Stimulated activated CD8-positive, alpha-beta memory T cell treated with anti-CD3 and anti-CD28 coated beads, Interleukin-12 subunit alpha, Interleukin-12 subunit beta, amount 100 ng/mL, for 1 hour (primary cell): Measurements from ENCODE around the gene NAALADL2.
"Not testable (repeated sequence)": the region's sequence is repeated elsewhere in the genome, so short reads cannot be mapped to it uniquely, and the experiment has no call there.

Experiments used
- DNase-seq: peaks from one replicate; pipeline ENCODE4 v3.0.0-alpha.2; 2020; ENCODE audit warnings: low read depth

The NAALADL2 gene

DNA sequence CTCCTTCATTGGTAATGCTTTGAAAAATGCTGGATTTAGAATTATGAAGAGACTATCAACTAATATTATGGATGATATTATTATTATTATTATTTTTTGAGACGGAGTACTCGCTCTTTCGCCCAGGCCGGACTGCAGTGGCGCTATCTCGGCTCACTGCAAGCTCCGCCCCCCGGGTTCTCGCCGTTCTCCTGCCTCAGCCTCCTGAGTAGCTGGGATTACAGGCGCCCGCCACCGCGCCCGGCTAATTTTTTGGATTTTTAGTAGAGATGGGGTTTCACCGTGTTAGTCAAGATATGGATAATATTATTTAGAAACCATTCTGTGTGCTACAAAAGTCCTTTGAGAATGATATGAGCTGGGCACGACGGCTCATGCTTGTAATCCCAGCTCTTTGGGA lies 512.1 kb downstream of the NAALADL2 start:
- DNase-seq: not testable (repeated sequence)

DNA sequence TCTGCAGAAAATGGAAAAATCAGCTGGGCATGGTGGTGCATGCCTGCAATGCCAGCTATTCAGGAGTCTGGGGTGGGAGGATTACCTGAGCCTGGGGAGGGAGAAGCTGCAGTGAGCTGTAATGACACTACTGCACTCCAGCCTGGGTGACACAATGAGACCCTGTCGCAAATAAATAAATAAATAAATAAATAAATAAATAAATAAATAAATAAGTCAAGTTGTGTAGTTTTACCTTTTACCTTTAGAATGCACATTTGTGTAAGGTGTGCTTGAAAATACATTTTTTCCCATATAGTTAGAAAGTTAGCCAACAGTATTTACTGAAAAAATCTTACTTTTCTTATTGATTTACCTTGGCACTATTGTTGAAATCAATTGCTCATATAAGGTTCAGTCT lies 515.6 kb downstream of the NAALADL2 start:
- no peak for DNase-seq

DNA sequence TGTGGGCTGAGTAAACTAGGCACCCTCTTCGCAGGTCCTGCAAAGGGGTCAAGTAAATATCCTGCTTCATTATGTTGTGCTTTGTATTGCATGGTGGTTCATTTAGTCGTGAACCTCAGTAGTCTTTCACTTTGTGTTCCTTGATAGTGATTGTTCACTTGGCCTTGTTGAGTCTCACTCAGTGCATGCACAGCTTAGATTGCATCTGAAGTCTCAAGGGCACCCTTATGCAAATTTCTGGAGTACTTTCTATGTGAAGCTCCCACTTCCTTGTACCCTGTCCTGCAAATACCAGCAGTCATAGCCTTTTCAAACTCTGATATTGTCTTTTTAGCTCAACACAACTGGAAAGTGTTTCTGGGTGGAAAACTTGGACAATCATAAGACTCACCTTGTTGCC lies 519.2 kb downstream of the NAALADL2 start:
- DNase-seq: no peak

DNA sequence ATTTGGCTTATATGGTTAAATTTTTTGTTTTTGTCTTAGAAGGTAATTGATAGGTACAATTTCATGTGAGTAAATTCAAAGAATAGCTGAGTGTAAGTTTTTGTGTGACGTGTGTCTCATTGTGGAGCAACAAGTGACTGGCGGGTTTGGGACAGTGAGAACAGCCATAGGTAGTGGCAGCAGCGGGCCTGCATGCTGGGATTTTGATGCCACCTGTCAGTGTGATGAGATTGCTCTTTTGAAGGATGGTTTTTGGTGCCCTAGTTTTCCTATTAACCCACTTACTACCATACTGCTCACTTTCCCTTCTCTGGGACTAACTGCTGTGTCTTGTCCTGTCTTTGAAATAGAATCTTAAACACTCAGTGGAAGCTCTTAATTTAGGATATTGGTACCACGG lies 522.6 kb downstream of the NAALADL2 start:
- DNase-seq: no peak

DNA sequence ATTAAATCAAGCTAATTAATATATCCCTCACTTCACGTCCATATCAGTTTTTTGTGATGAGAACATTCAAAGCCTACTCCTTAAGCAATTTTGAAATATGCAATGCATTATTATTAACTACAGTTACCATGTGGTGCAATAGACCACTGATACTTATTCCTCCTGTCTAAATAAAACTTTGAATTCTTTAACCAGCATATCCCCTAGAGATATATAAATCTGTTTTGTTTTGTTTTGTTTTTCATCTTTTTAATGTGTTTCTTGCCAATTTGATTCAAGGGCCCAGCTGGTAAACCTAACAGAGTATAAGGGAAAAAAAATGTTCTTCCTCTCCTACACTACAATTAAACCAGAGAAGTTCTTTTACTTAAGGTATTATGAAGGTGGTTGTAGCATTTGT lies 524.2 kb downstream of the NAALADL2 start:
- no peak for DNase-seq

DNA sequence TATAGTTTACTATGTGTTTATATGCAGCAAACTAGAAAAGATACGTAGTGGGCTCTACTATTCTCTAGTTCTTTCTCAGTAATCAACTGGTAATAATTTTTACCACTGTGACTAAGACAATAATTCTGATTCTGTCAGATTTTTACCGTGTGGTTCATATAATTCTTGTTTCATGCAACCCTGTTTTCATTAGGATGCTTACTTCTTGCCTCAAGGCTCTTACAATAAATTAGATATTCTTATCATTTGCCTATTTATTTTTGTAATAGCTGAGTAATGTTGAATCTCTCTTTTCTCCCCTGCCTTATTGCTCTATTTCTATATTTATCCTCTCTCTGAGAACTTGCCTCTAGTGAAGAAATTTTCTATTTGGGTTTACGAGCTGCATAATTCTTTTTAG lies 524.7 kb downstream of the NAALADL2 start:
- no peak for DNase-seq

DNA sequence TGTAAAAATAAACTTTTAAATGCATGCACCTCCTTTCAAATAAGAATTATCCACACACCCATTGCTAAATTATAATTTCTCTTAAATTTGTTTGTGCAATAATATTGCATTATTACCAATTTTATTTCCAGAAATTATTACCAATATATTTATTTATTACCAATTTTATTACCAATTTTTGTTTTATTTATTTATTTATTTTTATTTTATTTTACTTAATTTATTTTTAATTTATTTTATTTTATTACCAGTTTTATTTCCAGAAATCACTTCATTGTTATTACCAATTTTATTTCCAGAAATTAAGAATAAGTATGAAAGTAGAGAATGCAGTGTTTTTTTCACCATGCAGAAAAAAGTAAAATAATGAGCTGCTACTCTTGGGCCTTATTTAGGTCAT lies 525.4 kb downstream of the NAALADL2 start:
- DNase-seq: no peak

DNA sequence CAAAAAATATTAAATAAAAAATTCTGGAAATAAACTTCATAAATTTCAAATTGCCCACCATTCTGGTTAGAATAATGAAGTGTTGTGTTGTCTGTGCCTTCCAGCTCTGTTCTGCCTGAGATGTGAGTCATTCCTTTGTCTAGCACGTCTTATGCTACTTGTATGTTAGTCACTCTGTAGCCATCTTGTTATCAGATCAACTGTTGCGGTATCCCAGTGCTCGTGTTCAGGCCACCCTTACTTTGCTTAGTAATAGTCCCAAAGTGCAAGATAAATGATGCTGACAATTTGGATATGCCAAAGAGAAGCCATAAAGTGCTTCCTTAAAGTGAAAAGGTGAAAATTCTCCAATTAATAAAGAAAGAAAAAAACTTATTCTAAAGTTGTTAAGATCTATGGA lies 527.5 kb downstream of the NAALADL2 start:
- no peak for DNase-seq

DNA sequence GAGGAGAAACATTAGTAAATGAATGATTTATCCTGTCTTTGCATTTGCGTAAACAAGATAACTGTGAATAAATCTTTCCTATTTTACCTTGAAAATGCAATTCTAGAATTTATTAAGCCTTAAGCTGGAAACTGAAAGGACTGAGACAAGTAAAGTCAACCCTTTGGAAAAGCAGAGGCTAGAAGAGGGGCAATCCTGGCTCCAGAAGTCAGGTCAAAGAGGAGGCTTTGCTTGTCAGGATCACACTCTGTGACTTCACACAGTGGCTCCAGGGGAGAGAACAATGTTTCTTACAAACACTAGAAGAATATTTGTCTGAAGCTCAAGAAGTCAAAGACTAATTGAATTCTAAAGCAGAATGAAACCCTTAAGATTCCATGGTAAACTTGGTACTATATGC lies 530.4 kb downstream of the NAALADL2 start:
- no peak for DNase-seq

DNA sequence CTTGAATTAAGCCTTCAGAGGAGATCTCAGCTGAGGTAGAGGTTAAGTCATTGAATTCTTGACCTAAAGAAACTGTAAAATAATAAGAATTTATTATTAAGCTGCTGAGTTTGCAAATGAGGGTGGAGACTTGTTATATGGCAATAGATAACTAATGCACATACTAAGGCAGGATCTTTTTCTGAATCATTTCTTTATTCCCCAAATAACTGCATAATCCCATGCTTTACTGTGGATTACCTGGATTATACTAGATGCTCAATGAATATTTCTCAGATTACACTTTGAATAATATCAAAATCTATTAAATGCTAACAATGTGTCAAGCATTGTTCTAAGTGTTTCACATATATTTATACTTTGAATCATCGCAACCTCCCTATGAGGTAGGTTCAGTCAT lies 532.5 kb downstream of the NAALADL2 start:
- DNase-seq: no peak

DNA sequence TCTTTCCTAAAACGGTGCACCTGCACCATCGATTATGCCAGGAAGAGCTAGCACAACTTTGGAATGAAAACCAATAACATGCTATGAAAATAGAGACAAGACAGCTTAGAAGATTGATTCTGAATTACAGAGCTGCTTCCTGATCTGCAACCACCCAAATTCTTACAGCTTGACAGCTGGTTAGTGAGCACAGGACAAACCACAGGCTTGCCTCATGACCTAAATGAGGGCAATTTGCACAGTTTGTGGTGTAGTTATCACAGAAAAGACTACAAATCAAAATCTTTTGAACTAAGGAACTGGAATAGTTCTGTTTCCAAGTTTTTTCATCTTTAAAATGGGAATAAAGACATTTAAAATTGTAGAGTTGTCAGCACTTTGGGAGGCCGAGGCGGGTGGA lies 533.5 kb downstream of the NAALADL2 start:
- no peak for DNase-seq

DNA sequence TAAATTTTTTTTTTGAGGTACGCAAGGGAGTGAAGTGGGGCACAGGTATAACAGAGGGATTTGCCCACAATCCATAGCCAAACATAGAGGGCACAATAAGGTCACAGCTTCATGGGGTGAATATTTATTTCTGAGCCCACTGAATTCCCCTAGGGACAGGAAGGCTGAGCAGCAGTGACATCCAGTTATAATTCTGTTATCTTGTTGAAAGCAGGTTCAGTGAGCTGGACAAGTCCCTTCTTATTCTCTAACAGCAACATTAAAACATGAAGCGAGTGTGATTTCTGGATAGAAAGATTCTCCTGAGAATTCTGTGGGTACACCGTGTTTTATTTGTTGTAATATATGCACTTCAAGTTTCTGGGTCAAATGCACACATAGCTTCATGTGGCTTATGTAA lies 538.2 kb downstream of the NAALADL2 start:
- no peak for DNase-seq

DNA sequence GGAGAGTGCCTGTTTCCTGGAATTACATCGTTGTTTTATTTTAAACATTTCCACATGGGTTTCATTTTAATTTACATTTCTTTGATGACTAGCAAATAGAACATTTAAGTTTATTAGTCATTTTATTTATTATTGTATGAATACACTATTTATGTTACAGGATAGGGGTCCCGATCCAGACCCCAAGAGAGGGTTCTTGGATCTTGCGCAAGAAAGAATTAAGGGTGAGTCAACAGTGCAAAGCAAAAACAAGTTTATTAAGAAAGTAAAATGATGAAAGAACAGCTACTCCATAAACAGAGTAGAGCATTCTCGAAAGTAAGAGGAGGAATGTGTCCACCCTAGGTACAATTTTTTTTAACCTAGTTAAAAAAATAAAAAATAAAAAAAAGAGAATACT lies 539.5 kb downstream of the NAALADL2 start:
- DNase-seq: no peak

DNA sequence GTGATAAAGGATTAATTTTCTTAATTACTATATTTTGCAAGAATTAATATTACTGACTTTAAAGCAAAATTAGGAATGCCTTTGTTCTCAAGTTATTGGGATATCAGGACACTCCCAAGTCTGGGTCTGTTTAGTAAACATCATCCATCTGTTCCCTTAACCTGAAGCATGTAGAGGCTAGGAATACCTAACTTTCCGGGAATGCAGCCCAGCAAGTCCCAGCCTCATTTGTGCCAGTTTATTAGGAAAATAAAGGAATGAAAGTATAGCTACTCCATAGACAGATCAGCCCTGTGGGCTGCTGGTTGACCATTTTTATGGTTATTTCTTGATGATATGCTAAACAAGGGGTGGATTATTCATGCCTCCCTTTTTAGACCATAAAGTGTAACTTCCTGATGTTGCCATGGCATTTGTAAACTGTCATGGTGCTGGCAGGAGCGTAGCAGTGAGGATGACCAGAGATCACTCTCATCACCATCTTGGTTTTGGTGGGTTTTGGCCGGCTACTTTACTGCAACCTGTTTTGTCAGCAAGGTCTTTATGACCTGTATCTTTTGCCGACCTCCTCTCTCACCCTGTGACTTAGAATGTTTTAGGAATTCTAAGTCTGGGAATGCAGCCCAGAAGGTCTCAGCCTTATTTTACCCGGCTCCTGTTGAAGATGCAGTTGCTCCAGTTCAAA lies 540.2 kb downstream of the NAALADL2 start:
- DNase-seq: no peak

DNA sequence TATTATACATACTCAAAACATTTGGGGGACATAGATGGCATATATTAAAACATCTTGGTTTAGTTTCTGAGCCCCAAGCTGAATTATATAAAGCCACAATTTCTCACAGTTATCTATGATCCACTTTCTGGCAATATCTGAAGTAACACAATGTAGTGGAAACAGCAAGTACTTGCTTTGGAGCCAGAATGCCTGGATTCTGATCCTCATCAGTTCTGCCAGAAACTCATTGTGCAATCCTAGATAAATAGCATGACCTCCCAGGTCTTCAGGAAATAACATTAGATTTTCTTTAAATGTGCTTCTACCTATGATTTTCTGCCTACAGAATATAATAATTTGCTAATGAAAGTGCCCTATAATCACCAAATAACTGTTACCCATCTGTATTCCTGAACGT lies 544.9 kb downstream of the NAALADL2 start:
- no peak for DNase-seq

DNA sequence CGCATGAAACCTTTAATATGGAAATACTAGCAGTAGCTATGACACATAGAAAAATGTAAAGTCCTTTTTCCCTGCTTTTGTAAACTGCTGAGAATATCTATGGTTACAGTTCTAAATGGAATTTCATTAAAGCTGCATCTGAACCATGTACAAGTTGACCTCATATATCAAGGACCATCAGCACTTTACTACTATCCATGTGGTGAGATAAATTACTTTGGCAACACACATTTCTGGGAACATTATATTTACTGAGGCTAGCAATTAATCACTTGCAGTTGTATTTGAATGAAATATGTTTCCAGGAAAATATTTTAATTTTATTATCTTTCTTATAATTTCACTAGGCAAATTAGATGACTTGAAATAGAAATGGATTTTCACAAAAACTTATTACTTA lies 545.5 kb downstream of the NAALADL2 start:
- no peak for DNase-seq

DNA sequence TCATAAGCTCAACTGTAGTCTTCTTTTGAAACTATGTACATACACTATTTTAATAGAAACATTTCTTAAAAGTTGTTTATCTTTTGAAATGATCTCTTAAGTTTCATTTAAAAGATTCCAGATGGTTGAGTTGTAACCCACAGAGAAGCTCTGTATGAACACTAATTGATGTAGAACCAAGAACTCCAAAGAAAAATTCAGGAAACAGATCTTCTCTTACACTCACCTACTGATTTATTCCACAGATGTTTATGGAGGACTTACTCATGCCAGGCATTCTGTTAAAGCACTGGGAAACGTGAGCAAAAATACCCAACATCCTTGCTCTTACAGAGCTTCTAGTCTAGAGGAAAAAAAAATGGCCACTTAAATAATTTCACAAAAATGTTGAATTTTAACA lies 551.1 kb downstream of the NAALADL2 start:
- no peak for DNase-seq

DNA sequence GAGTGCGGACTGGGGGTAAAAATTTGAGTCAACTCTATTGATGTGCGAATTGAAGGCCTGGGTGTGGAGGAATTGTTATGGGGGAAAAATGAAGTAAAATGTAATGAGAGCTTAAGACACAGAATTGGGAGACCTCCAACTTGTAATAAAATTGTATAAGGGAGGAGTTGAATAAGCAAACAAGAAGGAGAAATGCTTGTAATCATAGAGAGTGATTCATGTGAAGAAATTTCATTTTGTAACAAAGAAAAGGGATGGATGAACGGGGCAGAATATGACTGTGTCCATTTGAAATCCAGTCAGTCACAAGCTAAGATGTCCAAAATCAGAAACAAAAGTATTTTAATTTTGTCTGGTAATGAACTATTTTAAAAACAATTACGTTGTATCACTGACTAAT lies 552.3 kb downstream of the NAALADL2 start:
- no peak for DNase-seq

DNA sequence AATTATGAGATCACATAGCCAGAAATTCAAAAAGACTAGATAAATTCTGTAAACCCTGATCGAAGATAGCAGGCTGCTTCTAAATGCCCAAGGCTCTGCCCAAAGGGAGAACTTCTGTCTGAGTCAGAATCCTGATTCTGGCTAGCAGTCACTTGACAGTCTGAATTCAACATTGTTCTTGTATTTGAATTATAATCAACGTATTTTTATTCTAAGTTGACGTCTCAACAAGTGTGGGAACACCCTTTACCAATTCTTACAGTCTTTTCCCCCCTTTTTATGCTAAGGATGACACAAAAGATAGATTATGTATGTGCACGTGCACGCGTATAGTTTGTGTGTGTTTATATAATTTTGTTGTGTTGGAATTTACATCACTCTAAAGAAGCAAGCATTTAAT lies 552.8 kb downstream of the NAALADL2 start:
- no peak for DNase-seq

DNA sequence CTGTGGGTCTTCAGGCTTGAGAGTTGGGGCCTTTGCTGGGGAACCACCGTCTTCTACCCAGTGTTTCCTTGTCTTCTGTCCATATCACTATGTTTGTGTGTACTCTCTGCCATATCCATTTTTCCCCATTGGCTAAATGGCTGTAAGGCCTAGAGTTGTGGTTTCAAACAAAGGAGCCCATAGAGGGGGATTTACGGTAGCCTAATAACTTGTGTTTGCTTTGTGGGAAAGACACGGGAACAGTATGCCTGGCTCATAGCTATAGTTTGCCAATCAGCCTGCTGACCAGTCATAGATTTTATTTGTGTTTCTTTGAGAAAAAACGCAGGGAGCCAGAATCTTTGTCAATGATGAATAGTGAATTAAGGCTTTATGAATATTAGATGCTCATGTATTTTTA lies 554.8 kb downstream of the NAALADL2 start:
- no peak for DNase-seq

DNA sequence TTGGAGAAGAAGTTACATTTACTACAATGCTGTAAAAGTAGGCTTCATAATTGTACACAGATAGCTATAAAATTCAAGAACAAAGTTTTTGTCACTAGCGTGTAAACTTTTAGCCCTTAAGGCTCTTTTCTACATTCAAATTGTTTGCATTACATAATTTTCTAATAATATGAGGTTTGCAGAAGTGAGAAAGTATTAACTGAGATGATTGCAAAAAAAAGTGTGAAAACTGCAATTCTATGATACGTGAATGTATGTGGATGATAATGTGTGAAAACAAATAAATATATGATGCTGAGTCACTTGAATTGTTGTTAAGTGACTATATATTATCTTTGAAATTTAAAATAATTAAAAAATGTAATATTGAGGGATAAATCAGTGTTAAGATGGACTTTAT lies 557.5 kb downstream of the NAALADL2 start:
- no peak for DNase-seq

DNA sequence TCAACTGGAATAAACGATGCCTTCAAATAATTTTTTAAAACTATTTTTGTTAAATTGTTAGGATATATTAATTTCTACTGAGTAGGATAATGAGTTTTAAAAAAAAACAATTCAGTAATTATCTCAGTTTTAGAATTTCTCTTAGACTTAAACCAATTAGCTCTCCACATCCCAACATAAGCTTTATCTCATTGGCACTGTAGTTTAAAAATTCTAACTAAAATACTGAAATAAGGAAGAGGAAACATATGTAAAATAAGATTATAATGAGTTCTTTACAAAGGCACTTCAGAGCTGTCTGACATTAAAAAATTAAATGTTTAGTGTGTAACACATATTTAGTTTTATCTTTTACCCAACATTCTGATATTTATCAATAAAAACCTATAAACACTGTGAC lies 558.3 kb downstream of the NAALADL2 start:
- DNase-seq: no peak

DNA sequence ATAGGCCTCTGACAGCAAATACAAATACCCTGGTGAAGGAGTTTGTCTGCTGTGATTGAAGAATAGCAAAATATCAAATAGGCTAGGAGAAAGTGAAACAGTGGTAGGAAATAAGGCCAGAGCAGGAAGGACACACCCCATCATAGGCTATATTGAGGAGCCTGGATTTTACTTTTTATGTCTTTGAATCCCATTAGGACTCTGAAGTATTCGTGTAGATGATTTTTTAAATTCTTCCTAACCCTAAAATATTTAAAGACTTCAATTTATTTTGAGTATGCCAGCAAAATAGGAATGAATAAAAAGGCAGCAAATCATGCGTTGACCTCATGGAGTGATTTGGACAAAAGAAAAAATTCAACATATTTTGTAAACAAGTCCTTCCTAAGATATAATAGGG lies 562.8 kb downstream of the NAALADL2 start:
- no peak for DNase-seq

DNA sequence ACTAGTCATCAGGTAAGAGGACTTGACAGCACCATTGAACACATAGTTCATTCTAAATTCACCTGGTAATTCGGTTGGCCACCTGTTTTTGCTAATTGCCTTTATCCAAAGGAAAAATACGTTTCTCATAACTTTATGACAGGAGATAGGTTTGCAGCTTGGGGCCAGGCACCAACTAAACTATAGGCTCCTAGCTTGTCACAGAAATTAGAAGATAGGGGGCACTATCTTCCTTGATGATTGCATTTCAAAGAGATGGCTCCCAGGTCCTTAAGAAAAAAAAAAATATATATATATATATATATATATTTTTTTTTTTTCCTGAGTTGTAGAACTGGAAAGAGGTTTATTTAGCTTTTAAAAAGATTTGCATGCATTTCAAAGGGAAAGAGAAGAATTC lies 563.6 kb downstream of the NAALADL2 start:
- no peak for DNase-seq

DNA sequence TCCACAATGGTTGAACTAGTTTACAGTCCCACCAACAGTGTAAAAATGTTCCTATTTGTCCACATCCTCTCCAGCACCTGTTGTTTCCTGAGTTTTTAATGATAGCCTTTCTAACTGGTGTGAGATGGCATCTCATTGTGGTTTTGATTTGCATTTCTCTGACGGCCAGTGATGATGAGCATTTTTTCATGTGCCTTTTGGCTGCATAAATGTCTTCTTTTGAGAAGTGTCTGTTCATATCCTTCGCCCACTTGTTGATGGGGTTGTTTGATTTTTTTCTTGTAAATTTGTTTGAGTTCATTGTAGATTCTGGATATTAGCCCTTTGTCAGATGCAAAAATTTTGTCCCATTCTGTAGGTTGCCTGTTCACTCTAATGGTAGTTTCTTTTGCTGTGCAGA lies 564.7 kb downstream of the NAALADL2 start:
- not testable (repeated sequence) for DNase-seq
